Measurements from ENCODE around the gene NRXN3. TPM values are rescaled to one million over a fixed set of nuclear protein-coding genes. Genes with fewer than 3 reads are reported as not detected.

The NRXN3 gene
- total RNA-seq, 1 experiment from 2014 or later = 1.1 TPM

DNA sequence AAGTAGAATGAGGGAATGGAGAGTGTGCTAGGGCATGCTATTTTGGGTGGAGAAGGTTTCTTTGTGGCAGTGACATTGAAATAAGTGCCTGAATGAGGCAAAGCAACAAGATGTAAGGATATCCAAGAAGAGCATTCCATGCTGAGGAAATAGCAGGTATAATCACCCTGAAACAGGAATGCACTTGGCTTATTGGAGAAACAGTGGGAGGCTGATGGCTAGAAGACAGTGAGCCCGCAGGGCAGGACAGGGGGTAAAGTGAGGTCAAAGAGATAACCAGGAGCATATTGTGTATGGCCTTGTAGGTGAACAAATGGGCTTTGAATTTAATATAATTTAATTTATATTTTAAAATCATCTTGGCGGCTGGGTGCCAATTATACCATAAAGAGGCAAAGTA, 1164.1 kb downstream of the NRXN3 start:
- DNase-seq (ENCODE audit: low read depth) = no peak

DNA sequence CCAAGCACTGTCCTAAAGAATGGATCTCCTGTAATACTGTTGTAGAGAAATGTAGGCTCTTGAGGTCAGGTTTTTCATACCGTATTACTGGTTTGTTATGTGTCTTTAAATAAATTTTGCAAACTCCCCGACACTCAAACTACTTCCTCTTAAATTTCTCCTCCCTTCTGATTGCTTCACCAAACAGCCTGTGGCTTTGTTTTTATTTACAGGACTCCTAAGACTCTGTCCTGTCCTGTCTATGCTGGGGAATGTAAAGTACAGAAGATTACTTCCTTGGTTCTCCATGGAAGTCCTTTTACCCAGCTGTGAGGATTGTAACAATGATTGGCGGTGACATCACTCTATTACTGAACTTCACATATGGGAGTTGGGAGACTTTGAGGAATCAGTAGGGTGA, 1167.6 kb downstream of the NRXN3 start:
- no peak for DNase-seq (ENCODE audit: low read depth)

DNA sequence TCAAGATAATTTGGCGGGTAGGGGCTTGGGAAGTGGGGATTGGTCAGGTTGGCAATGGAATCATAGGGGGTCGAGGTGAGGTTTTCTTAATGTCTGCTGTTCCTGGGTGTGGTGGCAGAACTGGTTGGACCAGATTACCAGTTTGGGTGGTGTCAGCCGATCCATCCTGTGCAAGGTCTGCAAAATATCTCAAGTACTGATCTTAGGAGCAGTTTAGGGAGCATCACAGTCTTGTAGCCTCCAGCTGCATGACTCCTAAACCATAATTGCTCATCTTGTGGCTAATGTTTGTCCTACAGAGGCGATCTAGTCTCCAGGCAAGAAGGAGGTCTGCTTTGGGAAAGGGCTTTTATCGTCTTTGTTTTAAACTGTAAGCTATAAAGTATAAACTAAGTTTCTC, 1172.8 kb downstream of the NRXN3 start:
- peak; percentile 69 for DNase-seq (ENCODE audit: low read depth)

DNA sequence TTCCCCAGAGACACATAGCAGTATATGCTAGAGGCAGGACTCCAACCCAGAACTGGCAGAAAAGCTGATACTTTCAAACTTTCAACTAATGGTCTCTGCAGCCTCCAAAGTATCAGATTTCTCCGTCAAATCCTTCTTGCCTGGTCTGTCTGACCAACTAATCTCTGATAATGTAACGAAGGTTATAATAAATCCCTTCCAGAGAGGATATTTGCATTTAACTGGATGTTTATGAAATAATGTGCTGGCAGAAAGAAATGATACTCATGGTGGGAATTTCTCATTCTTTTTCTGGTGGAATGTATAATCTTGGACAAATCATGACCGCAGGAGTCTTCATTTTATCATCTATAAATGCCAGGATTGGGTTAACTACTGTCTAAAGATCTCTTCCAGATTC, 1180.8 kb downstream of the NRXN3 start:
- no peak for DNase-seq (ENCODE audit: low read depth)

DNA sequence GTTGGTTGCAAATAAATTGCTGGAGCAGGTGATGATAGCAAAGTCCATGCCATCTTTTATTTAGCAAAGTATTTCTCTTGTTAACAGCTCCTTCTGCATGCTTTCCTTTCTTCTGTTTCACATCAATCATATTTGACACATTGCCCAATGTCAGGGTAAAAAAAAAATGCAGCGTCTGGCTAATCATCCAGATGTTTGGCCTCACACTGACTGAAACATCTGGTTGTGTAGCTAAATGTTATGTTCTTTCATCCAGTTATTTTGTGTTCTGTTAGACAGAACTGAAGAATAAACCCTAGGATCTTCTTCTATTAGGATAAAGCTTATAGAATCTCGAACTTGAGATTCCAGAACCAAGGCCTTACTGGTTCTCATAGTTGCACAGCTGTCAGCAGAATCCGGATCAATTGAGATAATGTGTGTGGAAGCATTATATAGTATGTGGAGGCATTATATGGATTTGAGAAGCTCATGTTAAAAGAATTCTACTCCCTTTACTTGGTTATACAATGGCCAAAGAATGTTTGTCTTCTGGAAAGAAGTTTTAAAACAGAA, 1182.0 kb downstream of the NRXN3 start:
- DNase-seq (ENCODE audit: low read depth) = no peak

DNA sequence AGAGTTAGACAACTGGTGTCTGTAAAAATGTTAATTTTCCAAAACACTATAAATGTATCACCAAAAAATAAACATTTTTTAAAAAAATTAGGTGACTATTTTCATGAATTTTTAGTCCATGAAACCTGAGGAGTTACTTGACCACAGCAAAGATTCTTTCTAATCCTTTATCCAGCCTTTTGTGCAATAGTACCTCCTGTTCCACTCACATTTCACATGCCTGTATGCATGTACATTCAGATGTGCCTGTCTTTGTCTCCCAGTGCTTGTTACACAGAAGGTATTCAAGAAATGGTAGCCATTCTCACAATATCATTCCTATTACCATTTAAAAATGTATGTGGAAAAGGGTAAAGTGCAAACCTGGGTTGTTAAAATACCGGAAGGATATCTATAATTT, 1184.2 kb downstream of the NRXN3 start:
- DNase-seq (ENCODE audit: low read depth) = no peak

DNA sequence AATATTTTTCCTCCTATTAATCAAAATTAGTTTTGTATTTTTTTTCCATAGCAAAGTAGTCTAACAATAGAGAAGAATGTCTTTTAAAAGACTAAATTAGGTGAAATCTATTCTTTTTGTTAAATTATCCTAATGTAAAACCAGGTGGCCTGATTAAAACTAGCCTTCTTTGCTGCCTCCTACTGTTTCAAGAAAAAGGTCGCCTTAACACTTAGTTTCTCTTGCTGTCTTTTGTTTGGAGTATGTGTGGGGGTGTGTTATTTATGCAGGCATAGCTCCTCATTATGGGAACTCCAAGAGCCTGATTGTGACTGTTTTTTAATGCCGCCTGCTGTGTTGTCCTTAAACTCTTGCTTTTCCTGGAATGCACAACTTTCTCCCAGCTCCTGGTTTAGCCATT, 1185.9 kb downstream of the NRXN3 start:
- DNase-seq (ENCODE audit: low read depth) = no peak

DNA sequence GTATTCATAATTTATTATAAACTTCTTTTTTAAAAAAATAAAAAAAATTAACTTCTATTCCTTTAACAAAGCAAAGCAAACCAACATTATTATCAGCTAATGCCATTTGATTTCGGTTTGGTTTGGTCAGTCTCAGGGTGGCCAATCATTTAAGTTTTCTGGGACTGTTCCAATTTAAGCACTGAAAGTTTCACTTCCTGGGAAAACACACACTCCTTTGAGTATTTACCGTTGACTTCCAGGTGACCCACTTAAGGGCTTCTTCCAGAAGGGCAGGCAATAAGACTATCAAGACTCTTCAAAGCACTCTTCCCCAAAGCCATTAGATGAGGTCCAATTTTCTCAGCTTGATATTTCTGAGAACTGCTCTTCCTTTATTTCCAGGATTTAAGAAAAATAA, 1187.1 kb downstream of the NRXN3 start:
- DNase-seq (ENCODE audit: low read depth) = no peak

DNA sequence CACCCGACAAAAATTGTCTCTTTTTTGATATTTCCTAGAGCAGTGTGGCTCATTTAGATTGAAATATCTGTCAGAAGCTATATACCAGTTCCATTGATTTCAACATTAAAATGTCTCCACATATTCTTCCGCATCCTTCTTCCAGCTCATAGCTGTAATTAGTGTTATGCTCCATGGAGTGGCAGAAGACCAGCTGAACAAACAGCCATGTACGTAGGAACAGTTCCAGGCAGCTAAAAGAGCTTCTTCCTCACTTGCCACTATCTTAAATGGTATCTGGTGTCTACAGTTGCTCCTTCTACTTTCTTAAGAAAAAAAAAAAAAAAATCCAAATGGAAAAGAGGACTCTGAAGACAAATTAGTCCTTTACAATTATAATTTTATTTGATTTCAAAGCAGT, 1193.1 kb downstream of the NRXN3 start:
- no peak for DNase-seq (ENCODE audit: low read depth)

DNA sequence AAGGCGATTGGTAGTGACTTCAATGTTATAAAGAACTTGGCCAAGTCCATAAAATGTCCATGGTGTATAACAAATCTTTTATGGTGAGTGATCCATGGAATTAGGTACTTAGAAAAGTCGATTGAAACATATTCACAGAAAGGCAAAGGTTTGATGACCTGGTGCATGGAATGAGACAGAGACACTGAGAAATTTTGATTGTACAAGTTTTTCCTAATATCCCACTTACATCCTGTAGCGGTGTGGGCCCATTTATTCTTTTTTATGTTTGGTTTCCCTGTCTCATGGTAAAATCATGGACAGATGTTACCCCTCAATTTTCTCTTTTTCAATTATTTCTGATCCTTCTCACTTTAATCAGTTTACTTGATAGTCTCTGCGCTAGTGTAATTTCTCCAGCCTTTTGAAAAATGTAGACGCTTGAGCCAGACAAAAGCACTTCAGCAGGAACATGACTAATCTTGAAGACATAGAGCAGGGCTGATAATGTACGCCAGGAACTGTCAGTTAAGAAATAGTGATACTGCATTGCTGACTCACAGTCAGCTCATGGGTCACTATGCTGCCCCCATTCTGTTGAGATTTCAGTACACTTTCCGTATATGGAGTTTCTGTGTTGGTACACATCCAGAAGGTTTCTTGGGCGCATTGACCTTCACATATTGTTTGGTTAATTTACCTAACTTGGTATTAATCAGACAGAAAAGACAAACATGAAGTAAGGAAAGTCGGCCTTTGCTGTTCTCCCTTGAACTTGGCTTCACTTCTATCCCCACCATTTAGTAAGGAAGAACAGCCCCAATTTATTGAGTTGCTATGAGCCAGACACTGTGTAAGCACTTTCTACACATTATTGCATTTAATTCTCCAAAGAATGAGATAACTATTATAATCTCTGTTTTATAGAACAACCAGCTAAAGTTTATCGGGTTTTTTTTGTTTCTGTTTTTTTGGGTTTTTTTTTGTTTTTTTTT, 1199.5 kb downstream of the NRXN3 start:
- DNase-seq (ENCODE audit: low read depth) = peak; percentile 90

DNA sequence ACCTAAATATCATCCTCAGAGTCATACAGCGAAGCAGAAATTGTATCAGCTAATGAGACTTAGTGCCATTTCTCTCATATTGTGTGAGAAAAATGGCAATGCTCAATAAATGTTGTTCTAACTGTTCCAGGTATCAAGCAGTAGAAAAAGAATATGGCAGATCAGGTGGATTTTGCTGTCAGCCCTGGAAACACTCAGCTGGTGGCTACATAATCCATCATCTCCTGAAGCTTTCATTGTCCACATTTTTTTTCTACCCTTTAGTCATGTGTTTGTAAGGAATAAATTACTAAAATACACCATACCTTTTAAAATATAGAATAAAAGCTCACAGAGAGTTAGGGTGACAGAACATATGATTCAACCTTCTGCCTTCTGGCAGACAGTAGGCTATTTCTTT, 1200.8 kb downstream of the NRXN3 start:
- DNase-seq (ENCODE audit: low read depth) = no peak

DNA sequence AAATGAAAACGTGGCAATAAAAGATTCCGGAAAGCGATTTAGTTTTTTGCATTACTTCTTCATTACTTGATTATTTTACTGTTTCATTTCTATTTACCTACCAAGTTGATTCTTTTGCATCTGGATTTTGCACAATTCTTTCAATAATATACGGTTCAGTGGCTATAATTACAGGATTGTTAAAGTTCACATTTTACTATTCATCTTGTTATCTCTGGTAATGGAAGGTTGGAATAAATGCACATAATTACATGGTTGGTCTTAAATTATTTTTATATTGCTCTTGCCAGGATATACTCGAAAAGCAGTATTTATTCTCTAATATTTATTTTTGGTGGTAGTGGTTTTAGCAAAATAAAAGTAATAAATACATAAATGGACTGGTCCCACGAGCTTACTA, 1203.3 kb downstream of the NRXN3 start:
- DNase-seq (ENCODE audit: low read depth) = no peak

DNA sequence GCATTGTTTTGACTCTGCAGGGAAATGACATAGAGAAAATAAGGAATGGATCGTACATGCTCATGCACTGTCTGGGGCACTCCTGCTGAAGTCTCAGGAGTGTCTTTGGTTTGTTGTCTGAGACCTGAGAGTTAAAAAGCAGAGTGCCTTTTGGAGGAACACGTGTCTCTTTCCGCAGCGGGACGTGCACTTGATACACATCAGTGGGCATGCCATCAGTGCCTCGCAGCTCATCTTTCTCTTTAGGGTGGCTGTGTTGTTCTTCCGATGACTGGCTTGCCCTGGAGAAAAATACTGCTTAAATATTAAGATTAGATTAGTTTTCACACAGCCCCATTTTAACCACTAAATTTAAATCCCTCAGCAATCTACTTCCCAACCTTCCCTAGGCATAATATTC, 1205.2 kb downstream of the NRXN3 start:
- DNase-seq (ENCODE audit: low read depth) = no peak

DNA sequence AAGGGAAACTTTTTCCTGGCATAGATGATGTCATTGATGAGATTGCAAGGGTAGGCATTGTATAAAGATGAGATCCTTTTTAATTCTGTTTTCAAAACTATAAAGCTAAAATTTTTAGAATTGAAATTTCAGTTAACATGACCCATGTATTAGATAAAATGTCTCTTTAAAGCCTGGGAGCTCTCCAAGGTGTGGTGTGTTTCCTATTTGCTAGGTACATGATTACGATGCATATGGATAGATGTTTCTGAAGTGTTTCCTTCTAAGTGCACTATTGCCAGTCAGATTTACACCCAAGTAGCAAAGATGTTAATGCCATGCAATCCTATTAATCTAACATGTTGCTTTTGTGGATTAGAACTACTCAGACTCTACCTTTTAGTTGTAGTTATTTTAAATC, 1206.4 kb downstream of the NRXN3 start:
- DNase-seq (ENCODE audit: low read depth) = no peak

DNA sequence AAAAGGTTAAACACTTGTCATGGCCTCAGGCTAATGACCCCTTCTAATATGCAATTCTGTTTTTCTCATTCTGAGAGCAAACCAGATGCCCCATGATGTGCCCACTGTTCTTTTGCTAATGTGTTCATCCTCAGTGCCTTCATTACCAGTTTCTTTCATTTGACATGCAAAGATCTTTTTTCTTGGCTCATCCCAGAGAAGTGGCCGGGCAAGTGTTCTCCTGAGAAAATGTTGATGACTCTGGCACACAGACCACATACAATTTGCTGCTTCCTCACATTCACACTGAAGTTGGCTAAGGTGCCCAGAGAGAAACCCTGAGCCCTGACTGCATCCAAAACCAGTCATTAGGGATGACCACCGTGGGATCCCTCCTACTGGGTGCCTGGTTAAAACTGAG, 1207.8 kb downstream of the NRXN3 start:
- no peak for DNase-seq (ENCODE audit: low read depth)

DNA sequence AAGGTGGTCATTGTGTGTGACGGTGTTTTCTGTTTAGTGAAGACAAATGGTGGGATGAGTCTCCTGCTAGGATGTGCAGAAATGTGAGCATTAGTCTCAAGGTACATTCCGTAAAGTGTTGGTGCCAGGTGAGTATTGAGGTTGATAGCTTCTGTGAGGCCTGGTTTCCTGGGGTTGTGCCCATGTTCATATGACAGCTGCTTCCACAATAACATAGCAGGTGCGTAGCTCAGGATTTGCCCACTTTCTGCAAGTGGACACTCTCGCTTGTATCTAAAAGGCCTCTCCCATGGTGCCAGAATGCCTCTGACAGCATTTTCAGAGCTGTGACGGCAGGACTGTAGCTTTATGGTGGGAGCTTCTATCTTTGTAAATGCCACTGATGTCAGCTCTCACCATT, 1209.1 kb downstream of the NRXN3 start:
- DNase-seq (ENCODE audit: low read depth) = no peak

DNA sequence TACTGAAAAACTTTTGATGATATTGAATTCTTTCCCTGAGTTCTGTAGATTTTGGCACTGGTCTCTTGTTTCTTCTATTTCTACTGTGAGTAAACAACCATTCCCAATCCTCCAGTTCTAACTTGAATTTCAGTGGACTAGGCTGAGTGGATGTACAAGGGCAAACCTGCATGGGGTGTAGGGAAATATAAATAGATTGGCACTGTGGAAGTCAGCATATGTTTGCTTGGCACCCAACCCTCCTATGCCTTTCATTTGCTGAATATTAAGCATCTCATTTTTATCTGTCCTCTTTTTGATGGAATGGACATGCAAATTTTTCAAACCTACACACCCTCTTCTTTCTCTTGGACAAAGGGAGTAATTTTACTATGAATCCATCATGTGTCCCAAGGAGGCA, 1212.9 kb downstream of the NRXN3 start:
- no peak for DNase-seq (ENCODE audit: low read depth)

DNA sequence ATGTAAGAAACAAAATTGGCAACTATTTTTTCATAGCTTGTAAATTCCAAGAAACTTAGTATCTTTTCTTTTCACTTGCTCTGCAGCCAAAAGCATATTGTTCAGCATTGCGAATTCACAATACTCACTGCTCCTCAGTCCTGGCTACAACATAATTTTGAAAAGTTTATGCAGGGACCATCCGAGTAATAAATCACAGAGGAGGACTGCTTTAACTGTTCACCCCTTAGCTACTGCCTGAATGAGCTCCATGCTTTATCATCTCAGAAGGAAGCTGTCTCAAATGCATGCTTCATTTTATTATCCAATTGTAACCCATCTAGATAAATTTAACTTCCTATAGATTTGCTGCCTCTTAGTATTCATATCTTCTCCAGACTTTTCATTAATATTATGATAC, 1213.3 kb downstream of the NRXN3 start:
- DNase-seq (ENCODE audit: low read depth) = no peak

DNA sequence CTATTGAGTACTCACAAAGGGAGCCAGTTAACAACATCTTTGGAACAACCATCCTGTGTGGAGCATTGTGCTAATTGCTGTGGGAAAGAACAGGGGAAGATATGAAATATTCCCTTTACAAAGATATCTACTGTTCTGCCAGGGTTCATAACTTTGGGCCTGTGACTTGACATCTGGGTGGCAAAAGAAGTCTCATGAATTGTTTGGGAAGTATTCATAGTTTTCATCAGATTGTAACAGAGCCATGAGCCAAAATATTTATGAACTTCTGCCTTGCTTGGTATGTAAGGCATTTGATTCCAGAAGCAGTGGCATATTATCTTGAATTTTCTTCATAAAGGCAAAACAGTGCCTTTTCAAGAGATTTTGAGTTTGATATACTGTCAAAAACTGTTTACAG, 1224.9 kb downstream of the NRXN3 start:
- peak; percentile 27 for DNase-seq (ENCODE audit: low read depth)

DNA sequence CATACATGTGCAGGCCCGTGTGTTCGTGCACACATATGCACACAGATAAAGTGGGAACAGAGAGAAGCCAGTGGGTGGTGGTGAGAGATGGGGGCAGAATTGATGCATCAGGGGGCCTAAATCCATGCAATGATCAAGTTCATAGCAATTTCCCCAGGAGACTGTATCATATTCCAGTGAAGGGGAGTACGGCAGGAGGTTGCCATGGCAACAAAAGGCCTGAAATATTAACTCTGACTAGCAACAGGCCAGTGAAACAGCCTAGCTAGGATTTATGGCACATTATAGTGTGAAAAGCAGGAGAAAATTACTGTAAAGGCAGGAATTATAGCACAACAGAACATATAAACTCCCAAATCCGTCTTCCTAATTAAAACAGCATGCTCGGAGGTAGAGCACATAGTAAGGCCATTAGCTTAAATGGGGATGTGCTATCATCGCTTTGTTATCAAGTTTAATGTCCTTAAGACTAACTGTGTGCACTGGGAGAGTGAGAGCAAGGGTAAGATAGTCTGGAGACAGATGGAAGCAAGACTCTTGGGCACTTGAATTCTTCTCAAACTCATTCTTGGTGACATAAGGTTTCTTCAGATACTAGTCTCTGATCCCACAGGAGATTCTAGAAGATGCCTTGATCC, 1234.8 kb downstream of the NRXN3 start:
- DNase-seq (ENCODE audit: low read depth) = no peak

DNA sequence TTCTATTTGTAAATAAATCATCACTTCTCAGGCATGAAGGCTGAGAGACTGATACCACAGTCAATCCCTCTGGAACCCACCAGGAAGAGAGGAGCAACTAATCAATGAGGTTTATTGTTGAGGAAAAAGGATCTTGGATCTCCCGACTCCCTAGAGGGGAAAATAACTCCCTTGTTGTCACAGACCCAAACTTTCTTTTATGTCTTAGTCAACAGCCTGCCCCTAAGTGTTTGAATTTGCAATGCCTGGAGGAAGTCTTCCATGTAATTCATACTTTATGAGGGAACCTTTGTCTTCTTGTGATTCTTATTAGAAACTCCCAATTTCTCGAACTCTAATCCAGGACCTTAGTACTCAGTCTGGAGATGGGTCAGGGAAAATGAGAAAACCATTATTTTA, 1235.3 kb downstream of the NRXN3 start:
- no peak for DNase-seq (ENCODE audit: low read depth)

DNA sequence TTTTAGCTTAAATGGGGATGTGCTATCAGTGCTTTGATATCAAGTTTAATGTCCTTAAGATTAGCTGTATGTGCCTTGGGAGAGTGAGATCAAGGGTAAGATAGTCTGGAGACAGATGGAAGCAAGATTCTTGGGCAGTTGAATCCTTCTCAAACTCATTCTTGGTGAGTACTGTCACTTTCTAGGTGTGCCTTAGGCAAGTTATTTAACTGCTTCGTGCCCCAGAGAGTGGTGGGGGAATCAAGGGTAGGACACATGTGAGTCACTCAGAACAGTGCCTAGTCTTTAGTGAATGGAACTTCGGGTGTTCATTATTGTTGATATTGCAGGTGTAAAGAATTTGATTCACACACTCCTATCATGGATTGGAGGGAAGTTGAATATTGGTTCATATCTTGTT, 1237.4 kb downstream of the NRXN3 start:
- peak; percentile 70 for DNase-seq (ENCODE audit: low read depth)

DNA sequence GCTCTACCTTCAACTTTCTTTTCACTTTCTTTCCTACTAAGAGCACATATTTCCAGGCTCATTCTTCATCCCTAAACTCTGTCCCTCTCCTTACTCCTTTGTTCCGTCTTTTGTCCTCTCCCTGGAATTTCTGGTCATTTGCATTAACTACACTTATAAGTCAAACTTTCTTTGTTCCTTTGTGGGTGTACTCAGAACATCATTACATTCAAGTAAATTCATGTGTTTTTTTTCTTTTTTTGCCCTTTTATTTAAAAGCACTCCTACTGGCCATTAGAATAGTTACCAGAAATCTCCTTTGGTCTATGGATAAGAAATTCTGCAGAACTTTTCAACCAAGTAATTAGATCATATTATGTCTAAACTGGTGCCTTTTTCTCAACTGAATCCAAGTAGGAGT, 1238.5 kb downstream of the NRXN3 start:
- no peak for DNase-seq (ENCODE audit: low read depth)

Measured in M059J (cell line).